Trophoblast cell (in vitro differentiated cells and primary cell): ENCODE results near the gene IARS2.

Experiments used
- DNase-seq, 2 donors: peaks; one replicate each; pipeline ENCODE4 v3.0.0-alpha.2; 2016
- H2AFZ ChIP-seq: 2 replicates; pipeline ENCODE4 v1.6.1; 2013; ENCODE audit warnings: low read length, moderate library complexity, mild to moderate bottlenecking; ENCODE audit not compliant: insufficient read depth, poor library complexity
- H2AK5ac ChIP-seq: 2 replicates; pipeline ENCODE4 v1.6.1; 2013; ENCODE audit warnings: mild to moderate bottlenecking, low read length
- H2BK120ac ChIP-seq: 2 replicates; pipeline ENCODE4 v1.6.1; 2013; ENCODE audit warnings: low read length, mild to moderate bottlenecking, moderate library complexity; ENCODE audit not compliant: insufficient read depth, poor library complexity
- H2BK12ac ChIP-seq: 2 replicates; pipeline ENCODE4 v1.6.1; 2013; ENCODE audit warnings: mild to moderate bottlenecking, low read length, moderate library complexity
- H2BK5ac ChIP-seq: 2 replicates; pipeline ENCODE4 v1.6.1; 2013; ENCODE audit warnings: low read length, low read depth, moderate library complexity, mild to moderate bottlenecking; ENCODE audit not compliant: poor library complexity
- H3K14ac ChIP-seq: 2 replicates; pipeline ENCODE4 v1.6.1; 2013; ENCODE audit warnings: mild to moderate bottlenecking, low read length
- H3K18ac ChIP-seq: 2 replicates; pipeline ENCODE4 v1.6.1; 2013; ENCODE audit warnings: mild to moderate bottlenecking, low read length
- H3K23ac ChIP-seq: 2 replicates; pipeline ENCODE4 v1.6.1; 2013; ENCODE audit warnings: low read length
- H3K27ac ChIP-seq: 2 replicates; pipeline ENCODE4 v1.5.1; 2013; ENCODE audit warnings: low read depth, mild to moderate bottlenecking, inconsistent platforms, low read length, moderate library complexity
- H3K27me3 ChIP-seq: 2 replicates; pipeline ENCODE4 v1.6.1; 2013; ENCODE audit warnings: inconsistent platforms, mild to moderate bottlenecking, low read length, moderate library complexity; ENCODE audit not compliant: insufficient read depth
- H3K36me3 ChIP-seq, 2 experiments: 1 replicate in 1 of 2; 2 replicates in 1 of 2; pipeline ENCODE4 v1.6.1; 2013; ENCODE audit warnings: low read length in 2 of 2, mild to moderate bottlenecking in 2 of 2, moderate library complexity in 1 of 2; ENCODE audit not compliant: insufficient read depth in 2 of 2, control insufficient read depth in 1 of 2
- H3K4ac ChIP-seq: 2 replicates; pipeline ENCODE4 v1.6.1; 2013; ENCODE audit warnings: low read depth, mild to moderate bottlenecking, low read length, moderate library complexity
- H3K4me1 ChIP-seq, 2 experiments: 1 replicate in 1 of 2; 2 replicates in 1 of 2; pipeline ENCODE4 v1.6.1; 2013; ENCODE audit warnings: low read length in 2 of 2, mild to moderate bottlenecking in 2 of 2, moderate library complexity in 1 of 2; ENCODE audit not compliant: insufficient read depth in 2 of 2, control insufficient read depth in 1 of 2
- H3K4me2 ChIP-seq: 2 replicates; pipeline ENCODE4 v1.6.1; 2013; ENCODE audit warnings: inconsistent platforms, mild to moderate bottlenecking, low read length, moderate library complexity
- H3K4me3 ChIP-seq: 2 replicates; pipeline ENCODE4 v1.5.1; 2013; ENCODE audit warnings: mild to moderate bottlenecking, low read depth, low read length, inconsistent platforms
- H3K79me1 ChIP-seq: one replicate; pipeline ENCODE4 v1.6.1; 2013; ENCODE audit warnings: low read length
- H3K79me2 ChIP-seq: 2 replicates; pipeline ENCODE4 v1.6.1; 2013; ENCODE audit warnings: low read length, mild to moderate bottlenecking; ENCODE audit not compliant: control insufficient read depth, insufficient read depth, poor library complexity
- H3K9ac ChIP-seq: 2 replicates; pipeline ENCODE4 v1.6.1; 2013; ENCODE audit warnings: mild to moderate bottlenecking, low read length
- H3K9me3 ChIP-seq: 2 replicates; pipeline ENCODE4 v1.6.1; 2013; ENCODE audit warnings: low read depth, mild to moderate bottlenecking, control low read depth, inconsistent platforms, low read length; ENCODE audit not compliant: insufficient read depth
- H4K12ac ChIP-seq: 2 replicates; pipeline ENCODE4 v1.6.1; 2013; ENCODE audit warnings: low read depth, mild to moderate bottlenecking, low read length, moderate library complexity
- H4K8ac ChIP-seq: 2 replicates; pipeline ENCODE4 v1.6.1; 2013; ENCODE audit warnings: low read depth, mild to moderate bottlenecking, low read length, moderate library complexity
- H4K91ac ChIP-seq: one replicate; pipeline ENCODE4 v1.6.1; 2013; ENCODE audit warnings: low read depth, mild to moderate bottlenecking, low read length, moderate library complexity
- WGBS: extraction: QIAGEN DNeasy Blood & Tissue Kit; methylation state at CpG from one replicate; pipeline ENCODE4 v1.1.7; 2013; ENCODE audit warnings: missing lambda C conversion rate; ENCODE audit not compliant: insufficient read length, insufficient coverage; ENCODE audit errors: extremely low coverage; 5-methylcytosine and 5-hydroxymethylcytosine counted together

Gene IARS2

DNA sequence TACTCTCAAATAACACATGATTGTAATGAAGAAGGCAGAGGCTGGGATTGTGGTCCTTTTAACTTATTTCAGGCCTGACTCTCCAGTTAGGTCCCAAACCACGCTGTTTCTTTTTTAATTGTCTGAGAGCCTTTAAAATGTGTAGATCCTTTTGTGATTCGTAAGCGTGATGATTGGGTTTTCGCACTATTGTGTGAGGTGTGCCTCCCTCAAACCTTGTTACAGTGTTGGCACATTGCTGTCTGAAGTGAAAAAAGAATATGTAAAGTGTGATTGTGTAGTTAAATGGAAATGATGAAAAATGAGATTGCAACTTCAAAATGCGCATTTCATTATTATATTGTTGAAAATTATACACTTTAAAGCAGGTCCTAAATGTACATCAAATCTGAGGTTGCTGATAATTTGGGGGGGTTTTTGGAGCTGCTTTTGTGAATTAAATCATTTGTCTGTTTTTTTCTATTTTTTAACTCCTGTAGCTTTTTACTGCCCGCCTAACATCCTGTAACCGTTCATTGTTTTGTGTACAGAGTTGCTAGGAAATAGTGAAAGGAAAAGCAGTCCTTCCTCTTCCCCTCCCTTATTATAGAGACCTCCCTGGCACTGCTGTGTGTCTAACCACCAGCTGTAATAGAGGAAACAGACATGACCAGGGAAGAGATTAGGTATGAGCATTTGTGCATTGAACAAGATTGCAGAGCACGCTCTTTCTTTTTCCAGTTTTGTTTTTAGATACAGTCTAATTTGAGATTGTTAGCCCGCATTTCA is 43.3 kb downstream of the IARS2 start:
- no peak for DNase-seq
- H2BK5ac ChIP-seq = no peak overlapping the region
- WGBS = no CpG with 5 or more reads among the region's 9 CpGs

GRCh38 chr1:220139966-220140365 is 46.0 kb downstream of the IARS2 start:
- Histone ChIP-seq H3K4me2 (no peak overlapping the region), H4K91ac (no peak overlapping the region), H3K4ac (no peak overlapping the region), H3K18ac (no peak overlapping the region), H3K23ac (no peak overlapping the region), H3K4me1 (no peaks in the 10 kb centered on the region), H4K8ac (no peak overlapping the region), H3K4me3 (no peak overlapping the region), H2AK5ac (no peak overlapping the region), H2BK120ac (no peak overlapping the region), H3K9ac (no peak overlapping the region), H2BK12ac (no peak overlapping the region), H2BK5ac (no peak overlapping the region), H3K27me3 (no peaks in the 10 kb centered on the region), H3K79me1 (no peaks in the 10 kb centered on the region), H3K27ac (no peak overlapping the region), H3K14ac (no peak overlapping the region), H2AFZ (no peak overlapping the region), H4K12ac (no peak overlapping the region), H3K36me3 (peaks cover 14 to 22% of the 10 kb centered on the region in 2 experiments), H3K9me3 (no peaks in the 10 kb centered on the region), H3K79me2 (no peaks in the 10 kb centered on the region)
- no peak for DNase-seq
- WGBS = no CpG with 5 or more reads among the region's 6 CpGs

More for the DNA sequence above, 43.3 kb downstream of the IARS2 start:
- peaks cover 14 to 24% of the 10 kb centered on the region in 2 experiments for H3K36me3 ChIP-seq
- no peak overlapping the region for H3K4me3 ChIP-seq
- H4K91ac ChIP-seq = no peak overlapping the region
- no peak overlapping the region for H3K23ac ChIP-seq
- H3K9me3 ChIP-seq = no peaks in the 10 kb centered on the region
- no peaks in the 10 kb centered on the region for H3K79me2 ChIP-seq
- H3K4ac ChIP-seq = no peak overlapping the region
- no peak overlapping the region for H3K27ac ChIP-seq
- no peak overlapping the region for H2AK5ac ChIP-seq
- H3K18ac ChIP-seq = no peak overlapping the region
- no peaks in the 10 kb centered on the region for H3K79me1 ChIP-seq
- no peak overlapping the region for H2BK12ac ChIP-seq
- H3K14ac ChIP-seq = no peak overlapping the region
- H2BK120ac ChIP-seq = no peak overlapping the region
- no peak overlapping the region for H4K8ac ChIP-seq
- H3K4me1 ChIP-seq = no peaks in the 10 kb centered on the region
- H3K9ac ChIP-seq = no peak overlapping the region
- no peak overlapping the region for H3K4me2 ChIP-seq
- H2AFZ ChIP-seq = no peak overlapping the region
- no peak overlapping the region for H4K12ac ChIP-seq
- H3K27me3 ChIP-seq = no peaks in the 10 kb centered on the region

GRCh38 chr1:220144051-220144450 is 50.1 kb downstream of the IARS2 start:
- H3K9me3 ChIP-seq = no peaks in the 10 kb centered on the region
- H4K8ac ChIP-seq = no peak overlapping the region
- no peak overlapping the region for H3K23ac ChIP-seq
- H3K4me2 ChIP-seq = no peak overlapping the region
- no peak overlapping the region for H2BK120ac ChIP-seq
- no peak overlapping the region for H3K9ac ChIP-seq
- no peak overlapping the region for H2AK5ac ChIP-seq
- no peaks in the 10 kb centered on the region for H3K4me1 ChIP-seq
- no peak overlapping the region for H2AFZ ChIP-seq
- no peaks in the 10 kb centered on the region for H3K27me3 ChIP-seq
- no peak overlapping the region for H2BK5ac ChIP-seq
- H3K4ac ChIP-seq = no peak overlapping the region
- no peaks in the 10 kb centered on the region for H3K79me2 ChIP-seq
- DNase-seq = no peak
- no CpG with 5 or more reads among the region's 5 CpGs for WGBS
- peaks cover 11 to 15% of the 10 kb centered on the region in 2 experiments for H3K36me3 ChIP-seq
- no peak overlapping the region for H3K18ac ChIP-seq
- H3K14ac ChIP-seq = no peak overlapping the region
- H2BK12ac ChIP-seq = no peak overlapping the region
- H3K4me3 ChIP-seq = no peak overlapping the region
- H4K91ac ChIP-seq = no peak overlapping the region
- H3K79me1 ChIP-seq = no peaks in the 10 kb centered on the region
- no peak overlapping the region for H4K12ac ChIP-seq
- no peak overlapping the region for H3K27ac ChIP-seq

DNA sequence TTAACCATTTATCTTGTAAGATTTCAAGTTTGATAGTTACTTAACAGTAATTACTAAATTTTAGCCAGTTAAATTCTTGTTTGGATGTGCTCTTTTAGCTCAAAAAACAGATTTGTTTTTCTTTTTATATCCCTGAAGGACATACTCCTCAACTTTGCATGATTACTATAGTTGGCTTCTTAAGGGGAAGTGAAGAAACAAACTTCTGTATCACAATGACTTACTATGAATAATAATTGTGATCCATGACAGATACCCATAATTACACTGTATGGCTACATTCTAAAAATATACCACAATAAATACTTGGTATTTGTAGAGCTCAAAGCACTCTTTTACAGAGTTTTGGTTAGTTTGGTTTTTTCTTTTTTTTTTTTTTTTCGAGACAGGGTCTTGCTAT is 55.8 kb downstream of the IARS2 start:
- no peak overlapping the region for H2AK5ac ChIP-seq
- H3K79me2 ChIP-seq = no peaks in the 10 kb centered on the region
- H3K4me1 ChIP-seq = no peaks in the 10 kb centered on the region
- no peak overlapping the region for H3K27ac ChIP-seq
- no peak overlapping the region for H3K4me3 ChIP-seq
- no peaks in the 10 kb centered on the region for H3K79me1 ChIP-seq
- no peak overlapping the region for H3K9ac ChIP-seq
- H4K8ac ChIP-seq = no peak overlapping the region
- H3K18ac ChIP-seq = no peak overlapping the region
- H2BK5ac ChIP-seq = no peak overlapping the region
- no peaks in the 10 kb centered on the region for H3K9me3 ChIP-seq
- no peak overlapping the region for H4K12ac ChIP-seq
- no peak overlapping the region for H4K91ac ChIP-seq
- H3K14ac ChIP-seq = no peak overlapping the region
- no peaks in the 10 kb centered on the region for H3K27me3 ChIP-seq
- H2BK12ac ChIP-seq = no peak overlapping the region
- WGBS = no CpG with 5 or more reads among the region's 1 CpG
- DNase-seq = no peak
- H3K23ac ChIP-seq = no peak overlapping the region
- H2BK120ac ChIP-seq = no peak overlapping the region
- H2AFZ ChIP-seq = no peak overlapping the region
- no peak overlapping the region for H3K4ac ChIP-seq
- no peak overlapping the region for H3K4me2 ChIP-seq
- peaks cover 13 to 14% of the 10 kb centered on the region in 2 experiments for H3K36me3 ChIP-seq
